LNCaP clone FGC (cell line): Measurements from ENCODE around the gene KCNK10.

ENCODE experiments used
- DNase-seq: peaks from one replicate; pipeline ENCODE4 v3.0.0-alpha.2; 2011; ENCODE audit warnings: low read depth
- H3K4me3 ChIP-seq: 2 replicates; pipeline ENCODE4 v1.5.1; 2011; ENCODE audit warnings: mild to moderate bottlenecking, low read depth, low read length, control low read depth
- TF ChIP-seq, protein P1 (sequence below): IDR thresholded peaks from 2 replicates; pipeline ENCODE4 v1.5.1; 2012; ENCODE audit warnings: mild to moderate bottlenecking; ENCODE audit not compliant: control insufficient read depth, insufficient read depth; ENCODE audit errors: extremely low read depth

Gene KCNK10

GRCh38 chr14:88352698-88353097 is 29.6 kb upstream of the KCNK10 start:
- H3K4me3 ChIP-seq, result no peak overlapping the region
- DNase-seq, result no peak
- TF ChIP-seq, protein P1, sequence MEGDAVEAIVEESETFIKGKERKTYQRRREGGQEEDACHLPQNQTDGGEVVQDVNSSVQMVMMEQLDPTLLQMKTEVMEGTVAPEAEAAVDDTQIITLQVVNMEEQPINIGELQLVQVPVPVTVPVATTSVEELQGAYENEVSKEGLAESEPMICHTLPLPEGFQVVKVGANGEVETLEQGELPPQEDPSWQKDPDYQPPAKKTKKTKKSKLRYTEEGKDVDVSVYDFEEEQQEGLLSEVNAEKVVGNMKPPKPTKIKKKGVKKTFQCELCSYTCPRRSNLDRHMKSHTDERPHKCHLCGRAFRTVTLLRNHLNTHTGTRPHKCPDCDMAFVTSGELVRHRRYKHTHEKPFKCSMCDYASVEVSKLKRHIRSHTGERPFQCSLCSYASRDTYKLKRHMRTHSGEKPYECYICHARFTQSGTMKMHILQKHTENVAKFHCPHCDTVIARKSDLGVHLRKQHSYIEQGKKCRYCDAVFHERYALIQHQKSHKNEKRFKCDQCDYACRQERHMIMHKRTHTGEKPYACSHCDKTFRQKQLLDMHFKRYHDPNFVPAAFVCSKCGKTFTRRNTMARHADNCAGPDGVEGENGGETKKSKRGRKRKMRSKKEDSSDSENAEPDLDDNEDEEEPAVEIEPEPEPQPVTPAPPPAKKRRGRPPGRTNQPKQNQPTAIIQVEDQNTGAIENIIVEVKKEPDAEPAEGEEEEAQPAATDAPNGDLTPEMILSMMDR, result no peak

DNA sequence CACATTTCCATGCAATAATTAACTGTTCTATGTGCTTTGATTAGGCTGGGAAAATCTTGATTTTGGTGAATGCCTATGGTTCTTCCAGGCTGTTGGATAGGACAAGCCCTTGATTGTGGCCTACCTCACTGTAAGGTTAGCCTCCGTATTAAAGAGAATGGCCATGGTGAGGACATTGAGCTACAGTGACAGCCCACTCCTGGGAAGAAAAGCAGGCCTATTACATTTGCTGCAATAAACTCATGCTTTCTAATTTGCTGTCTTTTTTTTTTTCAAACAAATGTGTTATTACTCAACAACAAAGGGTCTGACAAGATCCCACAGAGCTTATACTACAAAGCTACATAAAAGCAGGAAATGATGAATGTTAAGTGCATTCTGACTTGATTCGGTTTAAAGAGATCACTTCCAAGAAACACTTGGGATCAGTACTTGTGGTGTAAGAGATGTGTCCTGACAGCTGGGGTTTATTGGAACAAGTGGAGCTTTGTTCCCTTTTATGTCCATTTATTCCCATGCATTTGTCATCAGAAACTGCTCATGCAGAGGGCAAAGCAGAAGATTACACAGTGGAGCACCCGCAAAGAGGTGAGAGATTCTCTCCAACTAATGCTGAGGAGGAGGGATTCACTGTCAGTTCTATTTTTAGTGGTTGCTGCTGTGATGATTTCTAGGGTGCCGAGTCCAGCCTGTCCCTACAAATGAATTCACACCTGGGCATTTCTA is 29.1 kb upstream of the KCNK10 start:
- H3K4me3 ChIP-seq, result no peak overlapping the region

GRCh38 chr14:88348546-88348945 is 25.5 kb upstream of the KCNK10 start:
- no peak for DNase-seq
- no peak overlapping the region for H3K4me3 ChIP-seq
- TF ChIP-seq, protein P1, result no peak

More for the DNA sequence above, 29.1 kb upstream of the KCNK10 start:
- DNase-seq, result no peak
- TF ChIP-seq, protein P1, result no peak

GRCh38 chr14:88346048-88346639 is 23.1 kb upstream of the KCNK10 start:
- no peak for DNase-seq
- TF ChIP-seq, protein P1, result no peak

DNA sequence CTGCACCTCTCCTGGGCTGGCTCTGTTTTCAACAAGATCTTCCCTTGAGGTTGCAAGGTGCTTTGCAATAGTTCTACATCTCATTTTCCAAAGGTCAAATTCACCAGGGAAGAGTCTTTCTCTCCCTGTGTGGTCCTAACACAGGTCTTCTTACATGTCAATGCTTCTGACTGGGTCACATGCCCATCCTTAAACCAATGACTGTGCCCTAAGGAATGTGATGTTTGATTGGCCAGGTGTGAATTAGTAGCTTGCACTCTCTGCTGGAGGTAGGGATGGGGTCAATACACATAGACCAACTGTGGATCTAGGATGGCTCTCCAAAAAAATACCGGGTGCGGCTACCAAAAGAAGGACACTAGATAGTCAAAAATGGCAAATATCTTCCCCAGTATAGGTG is 19.9 kb upstream of the KCNK10 start:
- no peak for DNase-seq
- TF ChIP-seq, protein P1, result no peak
- no peak overlapping the region for H3K4me3 ChIP-seq

More at GRCh38 chr14:88346048-88346639, 23.1 kb upstream of the KCNK10 start:
- no peak overlapping the region for H3K4me3 ChIP-seq

DNA sequence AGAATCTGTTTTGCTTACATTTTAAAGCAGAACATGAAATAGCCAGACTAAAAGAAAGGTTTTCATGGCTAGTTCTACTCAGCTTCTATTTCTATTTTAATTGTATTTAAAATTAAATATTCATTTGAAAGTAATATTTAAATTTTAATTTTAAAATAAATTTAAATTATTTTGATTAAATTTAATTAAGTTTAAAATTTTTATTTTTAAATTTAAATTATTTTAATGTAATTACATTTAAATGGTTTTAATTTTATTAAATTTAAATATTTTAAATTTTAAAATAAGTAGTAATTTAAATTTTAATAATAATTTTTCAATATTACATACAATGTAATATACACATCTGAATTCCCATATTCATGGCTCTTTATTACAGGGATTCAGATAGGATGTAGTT is 17.3 kb upstream of the KCNK10 start:
- TF ChIP-seq, protein P1, result no peak
- DNase-seq, result no peak

DNA sequence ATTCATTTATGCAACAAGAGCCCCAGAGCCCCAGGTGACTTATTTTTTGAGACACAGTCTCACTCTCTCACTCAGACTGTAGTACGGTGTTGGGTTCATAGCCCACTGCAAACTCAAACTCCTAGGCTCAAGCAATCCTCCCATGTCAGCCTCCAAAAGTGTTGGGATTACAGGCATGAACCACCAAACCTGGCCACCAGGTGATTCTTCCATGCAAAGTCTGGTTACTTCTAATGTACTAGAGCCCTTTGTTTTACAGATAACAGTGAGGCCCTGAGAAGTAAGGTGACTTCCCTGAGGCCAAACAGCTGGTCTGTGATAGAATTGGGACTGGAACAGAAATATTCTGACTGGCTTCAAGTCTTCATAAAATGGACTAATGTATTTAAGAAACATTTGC is 10.0 kb upstream of the KCNK10 start:
- H3K4me3 ChIP-seq, result no peak overlapping the region
- DNase-seq, result no peak
- TF ChIP-seq, protein P1, result no peak

More for the DNA sequence above, 17.3 kb upstream of the KCNK10 start:
- no peak overlapping the region for H3K4me3 ChIP-seq
